Endothelial cell (in vitro differentiated cells): ENCODE measurements around the gene HECA. TPM values are rescaled to one million over a fixed set of nuclear protein-coding genes. Genes with fewer than 3 reads are reported as not detected.

Source experiments
- DNase-seq: peaks from one replicate; pipeline ENCODE4 v3.0.0; 2021; ENCODE audit warnings: low spot score
- H3K27ac Mint-ChIP-seq: one replicate; pipeline ENCODE4 v1.8.0; 2021; ENCODE audit warnings: mixed read lengths, inconsistent platforms; ENCODE audit not compliant: unreplicated experiment
- H3K27me3 Mint-ChIP-seq: one replicate; pipeline ENCODE4 v1.8.0; 2021; ENCODE audit warnings: mild to moderate bottlenecking, moderate library complexity, mixed read lengths, inconsistent platforms; ENCODE audit not compliant: unreplicated experiment
- H3K36me3 Mint-ChIP-seq: one replicate; pipeline ENCODE4 v1.8.0; 2021; ENCODE audit warnings: mild to moderate bottlenecking, low read depth, mixed read lengths, inconsistent platforms; ENCODE audit not compliant: unreplicated experiment
- H3K4me1 Mint-ChIP-seq: one replicate; pipeline ENCODE4 v1.8.0; 2021; ENCODE audit warnings: mild to moderate bottlenecking, mixed read lengths, inconsistent platforms; ENCODE audit not compliant: unreplicated experiment
- H3K4me3 Mint-ChIP-seq: one replicate; pipeline ENCODE4 v1.8.0; 2021; ENCODE audit warnings: mild to moderate bottlenecking, mixed read lengths, inconsistent platforms; ENCODE audit not compliant: unreplicated experiment
- H3K9me3 Mint-ChIP-seq: one replicate; pipeline ENCODE4 v1.8.0; 2021; ENCODE audit warnings: mixed read lengths, inconsistent platforms; ENCODE audit not compliant: unreplicated experiment
- CTCF ChIP-seq: fragments of 200-600 bp; sonication (generic); IDR thresholded peaks from one replicate; pipeline ENCODE4 v1.5.0; 2021; ENCODE audit warnings: antibody characterized with exemption; ENCODE audit not compliant: unreplicated experiment
- total RNA-seq: library from RNA; stranded (reverse); fragmentation: NEBNext Ultra II Directional; extraction: Animal tissue kit (Norgen Biotek cat#: 25700); gene quantifications from one replicate; pipeline ENCODE4 v1.2.1, GENCODE V29; 2021; ENCODE audit not compliant: unreplicated experiment

The HECA gene
- total RNA-seq, 1 donor from 2014 or later = 36.7 TPM

- Mint-ChIP-seq H3K27ac (no peak overlapping the region), H3K36me3 (no peaks in the 10 kb centered on the region), H3K27me3 (peaks cover 2% of the 10 kb centered on the region), H3K9me3 (no peaks in the 10 kb centered on the region), H3K4me1 (no peaks in the 10 kb centered on the region), H3K4me3 (no peak overlapping the region)
- no peak for DNase-seq
- no peak for TF ChIP-seq CTCF
Measured at GRCh38 chr6:139187489-139187888, 52.6 kb downstream of the HECA start.

- Mint-ChIP-seq H3K4me1 (peaks cover 3% of the 10 kb centered on the region), H3K9me3 (no peaks in the 10 kb centered on the region), H3K4me3 (no peak overlapping the region), H3K36me3 (no peaks in the 10 kb centered on the region), H3K27me3 (peaks cover 3% of the 10 kb centered on the region), H3K27ac (no peak overlapping the region)
- TF ChIP-seq CTCF = no peak
- no peak for DNase-seq
Measured at GRCh38 chr6:139189665-139190064, 54.8 kb downstream of the HECA start.

- TF ChIP-seq CTCF = no peak
- DNase-seq = no peak
- Mint-ChIP-seq H3K27me3 (peaks cover 3% of the 10 kb centered on the region), H3K9me3 (no peaks in the 10 kb centered on the region), H3K36me3 (no peaks in the 10 kb centered on the region), H3K27ac (no peak overlapping the region), H3K4me1 (peaks cover 3% of the 10 kb centered on the region), H3K4me3 (no peak overlapping the region)
Measured at GRCh38 chr6:139194740-139195139, 59.9 kb downstream of the HECA start.

- H3K27me3 Mint-ChIP-seq = no peaks in the 10 kb centered on the region
Measured at GRCh38 chr6:139198529-139199288, 63.8 kb downstream of the HECA start.

More at GRCh38 chr6:139198529-139199288, 63.8 kb downstream of the HECA start:
- no peaks in the 10 kb centered on the region for H3K4me1 Mint-ChIP-seq
- DNase-seq = no peak
- no peak overlapping the region for H3K4me3 Mint-ChIP-seq
- H3K27ac Mint-ChIP-seq = no peak overlapping the region
- no peak for TF ChIP-seq CTCF
- H3K9me3 Mint-ChIP-seq = no peaks in the 10 kb centered on the region
- H3K36me3 Mint-ChIP-seq = no peaks in the 10 kb centered on the region
